Activated CD4-positive, alpha-beta memory T cell treated with anti-CD3 and anti-CD28 coated beads for 36 hours (primary cell): ENCODE data around the gene COL6A2. TPM values are rescaled to one million over a fixed set of nuclear protein-coding genes. Genes with fewer than 3 reads are reported as not detected.

Experiments
- CTCF ChIA-PET: fragments of 350-600 bp; sonication (Branson Sonifier 250); formaldehyde crosslinking; loops from one replicate; lab custom pipeline; 2021; ENCODE audit warnings: antibody characterized with exemption, inconsistent platforms; lab: Charles Lee
- POLR2A ChIA-PET: fragments of 350-600 bp; sonication (Branson Sonifier 250); formaldehyde crosslinking; loops from one replicate; lab custom pipeline; 2021; ENCODE audit warnings: antibody characterized with exemption; lab: Charles Lee
- DNase-seq: peaks from one replicate; pipeline ENCODE4 v3.0.0-alpha.2; 2020
- H3K27ac Mint-ChIP-seq: one replicate; pipeline ENCODE4 v1.8.0; 2021; ENCODE audit warnings: mixed read lengths
- H3K27me3 Mint-ChIP-seq: one replicate; pipeline ENCODE4 v1.8.0; 2021; ENCODE audit warnings: mixed read lengths
- H3K36me3 Mint-ChIP-seq: one replicate; pipeline ENCODE4 v1.8.0; 2021; ENCODE audit warnings: mixed read lengths
- H3K4me1 Mint-ChIP-seq: one replicate; pipeline ENCODE4 v1.8.0; 2021; ENCODE audit warnings: low read depth, mixed read lengths
- H3K4me3 Mint-ChIP-seq: one replicate; pipeline ENCODE4 v1.8.0; 2021; ENCODE audit warnings: mild to moderate bottlenecking, mixed read lengths
- H3K9me3 Mint-ChIP-seq: one replicate; pipeline ENCODE4 v1.8.0; 2021; ENCODE audit warnings: mixed read lengths
- intact Hi-C: fragments of 100-400 bp; cut with micrococcal nuclease; formaldehyde crosslinking; loops from one replicate; pipeline ENCODE4 v1.15.1; 2023
- total RNA-seq, 2 experiments: library from RNA; stranded (reverse); gene quantifications; one replicate each; pipeline ENCODE4 v1.2.3, GENCODE V29; 2021

Gene COL6A2
- total RNA-seq, 2 experiments from 2014 or later, result 4.3 to 4.8 TPM

DNA sequence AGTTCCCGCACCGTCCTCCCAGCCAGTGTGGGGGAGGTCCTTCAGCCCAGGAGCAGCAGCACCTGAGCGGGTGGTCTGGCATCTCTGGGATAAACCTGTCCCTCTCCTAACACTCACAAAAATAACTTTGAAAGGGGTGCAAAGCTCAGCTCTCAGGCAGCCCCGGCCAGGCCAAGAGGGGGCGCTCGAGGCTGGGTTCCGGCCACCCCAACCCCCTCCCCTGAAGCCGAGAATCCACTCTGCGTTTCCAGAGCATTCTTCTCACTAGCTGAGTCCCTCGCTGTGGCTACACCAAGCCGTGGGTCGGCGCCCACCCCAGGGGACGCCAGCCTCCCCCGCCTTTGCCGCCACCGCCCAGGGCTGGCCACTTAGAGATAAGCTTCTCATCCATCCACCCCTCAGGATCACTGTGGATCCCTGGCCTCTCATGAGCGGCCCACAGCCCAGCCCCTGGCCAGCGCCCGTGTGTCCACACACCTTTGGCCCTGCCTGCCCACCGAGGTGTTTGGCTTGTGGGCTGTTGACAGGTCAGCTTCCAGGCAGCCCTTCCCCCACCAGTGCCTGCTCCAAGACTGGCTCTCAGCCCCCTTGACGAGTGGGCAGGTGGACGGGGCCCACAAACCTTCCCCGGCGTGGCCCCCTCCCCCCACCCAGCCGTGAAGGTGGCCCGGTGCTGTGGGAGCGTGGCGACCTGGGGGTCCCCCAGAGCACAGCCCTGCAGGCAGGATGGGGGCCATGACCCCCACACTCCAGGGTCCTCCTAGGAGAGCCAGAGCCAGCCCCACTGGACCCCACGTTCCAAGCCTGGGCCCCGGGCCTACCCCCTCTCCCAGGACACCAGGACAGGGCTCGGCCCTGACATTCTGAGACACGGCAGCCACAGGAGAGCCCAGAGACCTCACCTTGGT, 55.6 kb downstream of the COL6A2 start:
- POLR2A ChIA-PET, result no interaction called here

DNA sequence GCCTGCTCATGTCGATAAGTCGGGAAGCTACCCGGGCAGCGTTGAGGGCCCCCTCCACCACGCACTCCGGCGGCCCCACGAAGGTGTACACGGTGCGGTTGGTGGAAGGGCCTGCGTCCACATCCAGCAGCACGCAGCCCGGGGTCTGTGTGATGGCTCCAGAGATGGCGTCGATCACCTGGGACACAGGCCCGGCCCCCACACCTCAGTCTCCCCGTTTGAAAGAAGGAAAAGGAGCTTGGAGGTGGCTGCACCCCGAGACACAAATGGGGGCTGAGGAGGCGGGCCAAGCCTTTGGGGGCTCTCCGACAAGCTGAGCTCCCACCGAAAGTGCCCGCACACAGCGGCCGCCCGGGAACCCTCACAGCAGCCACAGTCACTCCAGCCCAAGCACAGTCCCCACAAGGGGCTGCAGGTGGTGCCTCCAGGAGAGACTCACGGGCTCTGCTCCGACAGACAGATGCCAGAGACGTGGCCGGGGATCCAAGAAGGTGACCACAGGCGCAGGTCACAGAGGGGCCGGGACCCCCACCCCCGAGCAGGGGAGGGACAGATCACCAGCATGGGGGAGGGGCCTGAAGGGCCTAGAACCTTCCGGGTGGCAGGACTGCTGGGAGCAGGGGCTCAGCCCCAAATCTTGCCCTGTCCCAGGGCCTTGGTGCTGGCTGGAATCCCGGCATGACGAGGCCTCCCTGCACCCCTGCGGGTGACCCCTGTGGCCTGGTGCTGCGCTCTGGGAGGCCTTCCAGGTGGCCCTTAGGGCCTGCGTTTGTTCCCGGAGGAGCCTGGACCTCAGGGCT, 56.4 kb downstream of the COL6A2 start:
- POLR2A ChIA-PET, result no interaction called here
- no peaks in the 10 kb centered on the region for H3K4me1 Mint-ChIP-seq
- CTCF ChIA-PET, result interaction anchor here (1.3 to 2.8 kb wide), 3 partner anchors 11 to 168 kb away, joined by 3 to 20 read pairs (median 6); no protein-coding TSS in a partner anchor
- H3K9me3 Mint-ChIP-seq, result no peaks in the 10 kb centered on the region
- intact Hi-C loops, result no loop called here
- no peak overlapping the region for H3K4me3 Mint-ChIP-seq
- DNase-seq, result peak; percentile 6
- no peaks in the 10 kb centered on the region for H3K27me3 Mint-ChIP-seq
- no peak overlapping the region for H3K27ac Mint-ChIP-seq
- H3K36me3 Mint-ChIP-seq, result no peaks in the 10 kb centered on the region

More for the DNA sequence above, 55.6 kb downstream of the COL6A2 start:
- Mint-ChIP-seq H3K4me1 (no peaks in the 10 kb centered on the region), H3K4me3 (no peak overlapping the region), H3K27me3 (no peaks in the 10 kb centered on the region), H3K9me3 (no peaks in the 10 kb centered on the region), H3K27ac (no peak overlapping the region), H3K36me3 (no peaks in the 10 kb centered on the region)
- CTCF ChIA-PET, result interaction anchor here (0.6 to 2.8 kb wide), 10 partner anchors 10 to 206 kb away, joined by 3 to 20 read pairs (median 3); no protein-coding TSS in a partner anchor
- peak; percentile 71 for DNase-seq
- intact Hi-C loops, result no loop called here

DNA sequence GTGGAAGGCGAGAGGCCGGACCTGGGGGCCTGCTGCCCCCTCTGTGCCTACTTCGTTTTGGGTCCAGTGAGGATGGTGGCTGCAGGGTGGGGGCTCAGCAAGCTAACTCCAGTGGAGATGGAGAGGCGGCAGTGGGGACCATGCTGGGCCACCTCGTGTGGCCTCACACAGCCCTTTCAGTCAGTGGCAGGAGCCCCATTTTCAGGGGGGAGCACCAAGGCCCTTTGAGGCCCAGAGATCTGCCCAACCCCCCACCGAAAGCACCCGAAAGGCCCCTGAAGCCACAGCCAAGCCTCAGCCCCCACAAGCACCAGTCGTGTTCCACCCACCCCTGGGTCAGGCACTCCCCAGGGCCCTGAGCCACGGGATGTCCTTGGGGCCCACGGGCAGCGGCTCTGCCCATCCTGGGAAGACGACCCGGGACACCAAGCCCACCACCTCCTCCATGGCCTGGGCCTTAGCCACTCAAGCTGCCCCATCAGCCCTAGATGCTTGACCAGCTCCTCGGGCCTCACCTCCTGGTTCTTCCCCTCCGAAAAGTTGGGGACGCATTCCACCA, 57.1 kb downstream of the COL6A2 start:
- DNase-seq, result peak; percentile 5
- intact Hi-C loops, result no loop called here
- ChIA-PET POLR2A (no interaction called here), CTCF (interaction anchor here (2.8 kb wide), 1 partner anchor 11 kb away, joined by 20 read pairs; no protein-coding TSS in a partner anchor)
- Mint-ChIP-seq H3K4me1 (no peaks in the 10 kb centered on the region), H3K9me3 (no peaks in the 10 kb centered on the region), H3K27ac (no peak overlapping the region), H3K27me3 (no peaks in the 10 kb centered on the region), H3K4me3 (no peak overlapping the region), H3K36me3 (no peaks in the 10 kb centered on the region)

DNA sequence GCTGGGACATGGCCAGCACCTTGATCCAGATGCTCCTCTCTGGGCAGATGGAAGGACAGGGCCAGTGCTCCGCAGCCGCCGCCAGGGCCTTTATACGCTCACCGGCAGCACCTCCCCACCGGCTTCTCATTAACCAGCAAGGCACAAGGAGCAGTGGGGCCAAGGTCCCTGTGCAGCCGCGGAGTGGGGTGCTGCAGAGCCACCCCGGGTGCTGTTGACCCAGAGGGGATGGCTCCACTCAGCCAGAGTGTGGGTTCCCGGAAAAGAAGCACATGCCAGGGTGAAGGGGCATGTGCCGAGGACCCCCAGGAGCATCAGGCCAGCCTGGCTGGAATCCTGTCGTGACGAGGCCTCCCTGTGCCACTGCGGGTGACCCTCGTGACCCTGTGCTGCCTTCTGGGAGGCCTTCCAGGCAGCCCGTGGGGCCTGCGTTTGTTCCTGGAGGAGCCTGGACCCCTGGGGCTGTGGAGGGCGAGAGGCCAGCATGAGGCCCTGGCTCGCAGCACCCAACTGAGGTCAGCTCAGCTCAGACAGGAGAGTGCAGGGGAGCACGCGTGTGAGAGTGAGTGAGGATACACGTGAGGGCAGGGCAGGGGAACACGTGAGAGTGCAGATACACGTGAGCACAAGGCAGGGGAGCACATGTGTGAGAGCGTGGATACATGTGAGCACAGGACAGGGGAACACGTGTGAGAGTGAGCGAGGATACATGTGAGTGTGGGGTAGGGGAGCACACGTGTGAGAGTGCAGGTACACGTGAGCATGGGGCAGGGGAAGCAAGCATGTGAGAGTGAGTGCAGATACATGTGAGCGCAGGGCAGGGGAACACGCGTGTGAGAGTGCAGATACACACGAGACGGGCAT, 57.8 kb downstream of the COL6A2 start, which contains the start of gene FTCD:
Gene FTCD (minus strand): TSS at position 66 of the 864 bp plus-strand sequence. CDS start 56 bp downstream, at position 10.
- Mint-ChIP-seq H3K4me3 (no peak within 1 kb of the TSS), H3K27me3 (no peaks in the 10 kb centered on the region), H3K9me3 (no peaks in the 10 kb centered on the region), H3K4me1 (no peaks in the 10 kb centered on the region), H3K27ac (no peak within 1 kb of the TSS), H3K36me3 (no peaks in the 10 kb centered on the region)
- ChIA-PET CTCF (no interaction called here), POLR2A (no interaction called here)
- peak; percentile 7 for DNase-seq
- intact Hi-C loops, result no loop called here

DNA sequence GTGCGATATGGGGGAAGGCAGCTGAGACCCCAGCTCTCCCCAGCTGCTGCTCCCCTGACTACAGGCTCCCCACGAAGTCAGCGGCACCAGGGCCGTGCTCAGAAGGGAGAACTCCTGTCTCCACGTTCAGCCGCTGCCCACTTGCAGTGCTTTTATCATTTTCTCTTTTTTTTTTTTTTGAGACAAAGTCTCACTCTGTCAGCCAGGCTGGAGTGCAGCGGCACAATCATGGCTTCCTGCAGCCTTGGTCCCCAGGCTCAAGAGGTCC, 58.4 kb downstream of the COL6A2 start:
- no peaks in the 10 kb centered on the region for H3K27me3 Mint-ChIP-seq
- H3K27ac Mint-ChIP-seq, result no peak overlapping the region
- no peak for DNase-seq
- ChIA-PET POLR2A (no interaction called here), CTCF (no interaction called here)
- no peak overlapping the region for H3K4me3 Mint-ChIP-seq
- no peaks in the 10 kb centered on the region for H3K4me1 Mint-ChIP-seq
- H3K36me3 Mint-ChIP-seq, result no peaks in the 10 kb centered on the region
- intact Hi-C loops, result no loop called here
- no peaks in the 10 kb centered on the region for H3K9me3 Mint-ChIP-seq

DNA sequence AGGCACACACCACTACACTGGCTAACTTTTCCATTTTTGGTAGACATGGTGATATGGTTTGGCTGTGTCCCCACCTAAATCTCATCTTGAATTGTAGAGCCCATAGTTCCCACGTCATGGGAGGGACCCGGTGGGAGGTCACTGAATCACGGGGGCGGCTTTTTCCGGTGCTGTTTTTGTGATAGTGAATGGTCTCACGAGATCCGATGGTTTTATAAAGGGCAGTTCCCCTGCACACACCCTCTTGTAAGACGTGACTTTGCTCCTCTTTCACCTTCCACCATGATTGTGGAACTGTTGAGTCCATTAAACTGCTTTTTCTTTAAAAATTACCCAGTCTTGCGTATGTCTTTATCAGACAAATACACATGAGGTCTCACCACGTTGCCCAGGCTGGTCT, 58.8 kb downstream of the COL6A2 start:
- POLR2A ChIA-PET, result no interaction called here

DNA sequence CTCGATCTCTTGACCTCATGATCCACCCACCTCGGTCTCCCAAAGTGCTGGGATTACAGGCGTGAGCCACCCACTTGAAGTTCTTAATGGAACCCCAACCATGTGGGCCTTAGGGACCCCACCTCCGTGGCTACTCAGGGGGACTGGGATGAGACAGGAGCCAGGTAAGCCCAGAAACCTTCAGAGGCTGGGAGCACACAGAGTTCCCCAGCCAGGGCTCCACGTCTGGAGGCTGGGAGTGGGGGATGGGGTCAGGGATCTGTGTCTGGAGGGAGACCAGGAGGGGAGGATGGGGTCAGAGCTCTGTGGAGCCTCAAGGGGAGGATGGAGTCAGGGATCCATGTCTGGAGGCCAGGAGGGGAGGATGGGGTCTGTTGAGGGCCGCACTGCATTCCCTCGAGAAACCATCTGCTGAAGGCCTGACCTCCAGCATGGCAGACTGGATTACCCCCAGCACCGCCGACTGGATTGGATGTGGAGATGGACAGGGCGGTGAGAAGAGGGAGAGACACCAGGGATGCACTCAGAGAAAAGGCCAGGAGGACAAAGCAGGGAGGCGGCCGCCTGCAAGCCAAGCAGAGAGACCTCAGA, 59.6 kb downstream of the COL6A2 start:
- Mint-ChIP-seq H3K27ac (no peak overlapping the region), H3K9me3 (no peaks in the 10 kb centered on the region), H3K36me3 (no peaks in the 10 kb centered on the region), H3K4me3 (no peak overlapping the region), H3K4me1 (no peaks in the 10 kb centered on the region), H3K27me3 (no peaks in the 10 kb centered on the region)
- peak; percentile 3 for DNase-seq
- POLR2A ChIA-PET, result no interaction called here
- intact Hi-C loops, result no loop called here
- CTCF ChIA-PET, result no interaction called here

More for the DNA sequence above, 58.8 kb downstream of the COL6A2 start:
- no peaks in the 10 kb centered on the region for H3K9me3 Mint-ChIP-seq
- H3K27ac Mint-ChIP-seq, result no peak overlapping the region
- H3K4me1 Mint-ChIP-seq, result no peaks in the 10 kb centered on the region
- no peaks in the 10 kb centered on the region for H3K36me3 Mint-ChIP-seq
- intact Hi-C loops, result no loop called here
- H3K4me3 Mint-ChIP-seq, result no peak overlapping the region
- CTCF ChIA-PET, result no interaction called here
- H3K27me3 Mint-ChIP-seq, result no peaks in the 10 kb centered on the region
- DNase-seq, result peak; percentile 5

DNA sequence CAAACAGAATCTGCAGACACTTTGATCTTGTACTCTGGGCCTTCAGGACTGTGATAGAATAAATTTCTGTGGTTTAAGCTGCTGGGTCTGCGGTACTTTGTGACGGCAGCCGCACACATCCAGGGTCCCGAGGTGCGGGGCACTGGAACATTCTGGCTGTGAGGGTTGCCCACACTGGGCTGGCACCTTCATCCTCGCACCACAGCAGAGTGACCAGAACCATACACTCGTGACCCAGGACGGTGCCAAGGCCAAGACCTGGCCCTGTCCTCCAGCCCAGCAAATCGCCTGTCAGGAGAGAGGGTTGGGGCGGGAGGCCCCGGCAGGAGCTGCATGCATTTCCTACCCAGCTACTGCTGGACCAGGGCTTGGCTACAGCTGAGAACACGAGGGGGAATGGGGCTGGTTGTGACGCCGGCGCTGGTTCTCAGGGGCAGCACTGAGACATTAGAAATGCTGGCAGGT, 60.1 kb downstream of the COL6A2 start:
- Mint-ChIP-seq H3K9me3 (no peaks in the 10 kb centered on the region), H3K4me3 (no peak overlapping the region), H3K4me1 (no peaks in the 10 kb centered on the region), H3K27me3 (no peaks in the 10 kb centered on the region), H3K27ac (no peak overlapping the region), H3K36me3 (no peaks in the 10 kb centered on the region)
- ChIA-PET POLR2A (no interaction called here), CTCF (no interaction called here)
- DNase-seq, result peak; percentile 3
- intact Hi-C loops, result no loop called here

DNA sequence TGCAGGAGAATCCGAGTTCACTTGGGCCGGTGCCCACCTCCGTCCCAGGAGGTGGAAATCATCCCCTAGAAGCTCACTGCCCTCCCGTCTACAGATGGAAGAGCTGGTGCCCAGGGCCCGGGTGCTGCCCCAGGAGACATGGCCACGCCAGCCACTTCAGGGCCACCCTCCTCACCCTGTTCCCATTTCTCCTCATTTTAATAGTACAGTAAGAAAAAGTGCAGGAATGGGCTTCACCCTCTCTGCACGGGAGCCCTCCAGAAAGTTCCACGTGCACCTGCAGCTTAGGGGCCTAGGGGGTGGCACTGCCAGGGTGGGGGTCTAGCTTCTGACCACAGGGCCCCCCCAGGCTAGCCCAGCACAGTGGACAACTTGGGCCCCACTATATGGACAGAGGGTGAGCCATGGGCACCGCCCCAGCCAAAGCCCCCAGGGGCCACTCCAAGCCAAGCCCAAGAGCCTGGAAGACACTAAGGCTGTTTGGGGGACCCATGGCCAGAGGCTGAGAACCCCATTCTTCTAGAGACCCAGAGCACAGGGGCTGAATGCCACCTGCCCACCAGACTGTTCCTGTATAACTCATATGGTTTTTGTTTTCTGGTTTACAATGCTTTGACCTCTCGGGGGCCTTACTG, 60.9 kb downstream of the COL6A2 start:
- H3K9me3 Mint-ChIP-seq, result no peaks in the 10 kb centered on the region
- no peak overlapping the region for H3K4me3 Mint-ChIP-seq
- H3K27ac Mint-ChIP-seq, result no peak overlapping the region
- no peaks in the 10 kb centered on the region for H3K36me3 Mint-ChIP-seq
- intact Hi-C loops, result no loop called here
- DNase-seq, result no peak
- ChIA-PET CTCF (no interaction called here), POLR2A (no interaction called here)
- H3K4me1 Mint-ChIP-seq, result no peaks in the 10 kb centered on the region
- H3K27me3 Mint-ChIP-seq, result no peaks in the 10 kb centered on the region

DNA sequence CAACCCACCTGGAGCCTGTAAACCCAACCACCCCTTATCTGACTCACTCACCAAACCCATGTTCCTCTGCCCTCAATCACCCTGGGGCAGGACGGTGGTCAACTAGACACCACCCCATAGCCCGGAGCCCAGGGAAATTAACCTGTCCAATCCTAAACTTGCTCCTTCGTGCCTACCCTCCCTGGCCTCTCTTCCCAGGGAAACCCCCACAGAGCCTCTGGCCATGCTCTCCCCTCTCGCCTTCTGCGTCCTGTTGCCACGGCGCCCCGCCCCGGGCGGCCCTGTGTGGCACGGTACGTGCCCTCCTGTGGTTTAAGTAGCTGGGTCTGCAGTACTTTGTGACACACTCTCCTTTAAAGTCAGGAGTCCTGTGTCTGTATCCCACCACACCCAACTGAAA, 61.5 kb downstream of the COL6A2 start:
- no peak overlapping the region for H3K27ac Mint-ChIP-seq
- ChIA-PET CTCF (interaction anchor here (1.2 kb wide), 1 partner anchor 16 kb away, joined by 4 read pairs; no protein-coding TSS in a partner anchor), POLR2A (no interaction called here)
- H3K4me3 Mint-ChIP-seq, result no peak overlapping the region
- no peaks in the 10 kb centered on the region for H3K9me3 Mint-ChIP-seq
- no peaks in the 10 kb centered on the region for H3K4me1 Mint-ChIP-seq
- DNase-seq, result peak; percentile 5
- intact Hi-C loops, result no loop called here
- no peaks in the 10 kb centered on the region for H3K27me3 Mint-ChIP-seq
- no peaks in the 10 kb centered on the region for H3K36me3 Mint-ChIP-seq
